Neural crest cell (in vitro differentiated cells): ENCODE data around the gene EPAS1. TPM values are rescaled to one million over a fixed set of nuclear protein-coding genes. Genes with fewer than 3 reads are reported as not detected.

Source experiments
- DNase-seq: peaks from one replicate; pipeline ENCODE4 v3.0.0; 2021; ENCODE audit warnings: low read depth, mixed read lengths, low spot score
- H3K27ac Mint-ChIP-seq: one replicate; pipeline ENCODE4 v1.8.0; 2021; ENCODE audit warnings: mild to moderate bottlenecking, mixed read lengths; ENCODE audit not compliant: unreplicated experiment
- H3K27me3 Mint-ChIP-seq: 2 replicates; pipeline ENCODE4 v1.8.0; 2021; ENCODE audit warnings: low read depth, mild to moderate bottlenecking, mixed read lengths
- H3K36me3 Mint-ChIP-seq: 2 replicates; pipeline ENCODE4 v1.8.0; 2021; ENCODE audit warnings: low read depth, mild to moderate bottlenecking, mixed read lengths
- H3K4me1 Mint-ChIP-seq: 2 replicates; pipeline ENCODE4 v1.8.0; 2021; ENCODE audit warnings: mixed read lengths
- H3K4me3 Mint-ChIP-seq: one replicate; pipeline ENCODE4 v1.8.0; 2021; ENCODE audit warnings: mild to moderate bottlenecking, mixed read lengths
- H3K9me3 Mint-ChIP-seq: 2 replicates; pipeline ENCODE4 v1.8.0; 2021; ENCODE audit warnings: mixed read lengths
- total RNA-seq: library from RNA; stranded (reverse); gene quantifications from 2 replicates; pipeline ENCODE4 v1.2.1, GENCODE V29; 2021
- TF ChIP-seq, protein P1 (sequence below): fragments of 200-600 bp; sonication (generic); conservative IDR thresholded peaks from 2 replicates; pipeline ENCODE4 v1.5.0; 2021; ENCODE audit warnings: antibody characterized with exemption, mild to moderate bottlenecking

The EPAS1 gene
- total RNA-seq, 1 donor from 2014 or later = 0.14 TPM

DNA sequence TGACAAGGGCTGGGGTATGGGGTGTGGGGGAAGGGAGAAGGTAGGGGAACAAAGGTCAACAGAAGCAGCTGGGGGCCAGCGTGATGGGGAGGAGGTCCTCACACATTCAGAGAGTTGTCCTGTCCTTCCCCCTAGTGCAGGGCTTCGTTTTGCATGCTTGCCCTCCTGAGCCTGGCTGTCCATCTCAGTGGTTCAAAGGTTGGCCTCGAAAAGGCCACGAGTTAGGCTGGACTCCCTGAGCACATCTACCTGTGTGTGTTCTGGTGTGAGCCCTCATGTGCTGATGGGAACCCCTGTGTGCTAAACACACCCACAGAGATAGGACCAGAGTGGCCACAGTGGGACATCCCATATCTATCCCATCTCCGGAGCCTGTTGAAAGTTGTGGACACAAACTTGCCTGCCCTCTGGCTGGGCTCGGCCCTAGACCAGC, 51.9 kb downstream of the EPAS1 start:
- H3K4me1 Mint-ChIP-seq = peaks cover 4% of the 10 kb centered on the region
- H3K9me3 Mint-ChIP-seq = no peaks in the 10 kb centered on the region
- no peak overlapping the region for H3K27ac Mint-ChIP-seq
- no peaks in the 10 kb centered on the region for H3K36me3 Mint-ChIP-seq
- TF ChIP-seq, protein P1, sequence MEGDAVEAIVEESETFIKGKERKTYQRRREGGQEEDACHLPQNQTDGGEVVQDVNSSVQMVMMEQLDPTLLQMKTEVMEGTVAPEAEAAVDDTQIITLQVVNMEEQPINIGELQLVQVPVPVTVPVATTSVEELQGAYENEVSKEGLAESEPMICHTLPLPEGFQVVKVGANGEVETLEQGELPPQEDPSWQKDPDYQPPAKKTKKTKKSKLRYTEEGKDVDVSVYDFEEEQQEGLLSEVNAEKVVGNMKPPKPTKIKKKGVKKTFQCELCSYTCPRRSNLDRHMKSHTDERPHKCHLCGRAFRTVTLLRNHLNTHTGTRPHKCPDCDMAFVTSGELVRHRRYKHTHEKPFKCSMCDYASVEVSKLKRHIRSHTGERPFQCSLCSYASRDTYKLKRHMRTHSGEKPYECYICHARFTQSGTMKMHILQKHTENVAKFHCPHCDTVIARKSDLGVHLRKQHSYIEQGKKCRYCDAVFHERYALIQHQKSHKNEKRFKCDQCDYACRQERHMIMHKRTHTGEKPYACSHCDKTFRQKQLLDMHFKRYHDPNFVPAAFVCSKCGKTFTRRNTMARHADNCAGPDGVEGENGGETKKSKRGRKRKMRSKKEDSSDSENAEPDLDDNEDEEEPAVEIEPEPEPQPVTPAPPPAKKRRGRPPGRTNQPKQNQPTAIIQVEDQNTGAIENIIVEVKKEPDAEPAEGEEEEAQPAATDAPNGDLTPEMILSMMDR = no peak
- no peak overlapping the region for H3K4me3 Mint-ChIP-seq
- DNase-seq = no peak
- H3K27me3 Mint-ChIP-seq = no peaks in the 10 kb centered on the region

GRCh38 chr2:46350029-46350689, 53.0 kb downstream of the EPAS1 start:
- Mint-ChIP-seq H3K27ac (no peak overlapping the region), H3K27me3 (no peaks in the 10 kb centered on the region), H3K4me3 (no peak overlapping the region), H3K9me3 (no peaks in the 10 kb centered on the region), H3K4me1 (peaks cover 4% of the 10 kb centered on the region), H3K36me3 (no peaks in the 10 kb centered on the region)
- TF ChIP-seq, protein P1 = no peak
- no peak for DNase-seq

GRCh38 chr2:46351098-46351749, 54.0 kb downstream of the EPAS1 start:
- Mint-ChIP-seq H3K27me3 (no peaks in the 10 kb centered on the region), H3K4me1 (peaks cover 4% of the 10 kb centered on the region), H3K4me3 (no peak overlapping the region), H3K36me3 (no peaks in the 10 kb centered on the region), H3K9me3 (no peaks in the 10 kb centered on the region), H3K27ac (no peak overlapping the region)
- no peak for DNase-seq
- TF ChIP-seq, protein P1 = no peak

GRCh38 chr2:46351750-46352138, 54.5 kb downstream of the EPAS1 start:
- TF ChIP-seq, protein P1 = no peak
- DNase-seq = no peak
- H3K27ac Mint-ChIP-seq = no peak overlapping the region
- peaks cover 4% of the 10 kb centered on the region for H3K4me1 Mint-ChIP-seq
- H3K27me3 Mint-ChIP-seq = no peaks in the 10 kb centered on the region
- H3K4me3 Mint-ChIP-seq = no peak overlapping the region
- no peaks in the 10 kb centered on the region for H3K9me3 Mint-ChIP-seq
- H3K36me3 Mint-ChIP-seq = no peaks in the 10 kb centered on the region

GRCh38 chr2:46352621-46353020, 55.4 kb downstream of the EPAS1 start:
- Mint-ChIP-seq H3K36me3 (no peaks in the 10 kb centered on the region), H3K27ac (no peak overlapping the region), H3K4me1 (peaks cover 8% of the 10 kb centered on the region), H3K4me3 (no peak overlapping the region), H3K27me3 (no peaks in the 10 kb centered on the region), H3K9me3 (no peaks in the 10 kb centered on the region)
- no peak for DNase-seq
- TF ChIP-seq, protein P1 = no peak
